BLaER1 treated with 17β-estradiol and CSF1 and Interleukin-3, amounts not matched to agents 10 nM and 100 nM (cell line): ENCODE data around the gene DGKB.

Experiments used
- H3K27ac ChIP-seq, 11 experiments: shearing (Covaris generic); formaldehyde crosslinking; 2 replicates each; pipeline ENCODE4 v1.8.1; 2022
- H3K27me3 ChIP-seq, 11 experiments: shearing (Covaris generic); formaldehyde crosslinking; 2 replicates each; pipeline ENCODE4 v1.8.1; 2022
- H3K36me3 ChIP-seq, 11 experiments: shearing (Covaris generic); formaldehyde crosslinking; 2 replicates each; pipeline ENCODE4 v1.8.1; 2022
- H3K4me1 ChIP-seq, 10 experiments: shearing (Covaris generic); formaldehyde crosslinking; 2 replicates each; pipeline ENCODE4 v1.8.1; 2022
- H3K4me2 ChIP-seq, 11 experiments: shearing (Covaris generic); formaldehyde crosslinking; 2 replicates each; pipeline ENCODE4 v1.8.1; 2022
- H3K4me3 ChIP-seq, 10 experiments: shearing (Covaris generic); formaldehyde crosslinking; 2 replicates each; pipeline ENCODE4 v1.8.1; 2022
- H3K9ac ChIP-seq, 11 experiments: shearing (Covaris generic); formaldehyde crosslinking; 2 replicates each; pipeline ENCODE4 v1.8.1; 2022
- H3K9me3 ChIP-seq, 11 experiments: shearing (Covaris generic); formaldehyde crosslinking; replicated peaks in 1 of 11; 2 replicates each; pipeline ENCODE4 v1.8.1; 2022
- H4K20me1 ChIP-seq, 11 experiments: shearing (Covaris generic); formaldehyde crosslinking; 2 replicates each; pipeline ENCODE4 v1.8.1; 2022
- Cebpa-rat ChIP-seq, 11 experiments: shearing (Covaris generic); IDR thresholded peaks; 2 replicates each; pipeline ENCODE4 v1.8.1; 2022

Gene DGKB

DNA sequence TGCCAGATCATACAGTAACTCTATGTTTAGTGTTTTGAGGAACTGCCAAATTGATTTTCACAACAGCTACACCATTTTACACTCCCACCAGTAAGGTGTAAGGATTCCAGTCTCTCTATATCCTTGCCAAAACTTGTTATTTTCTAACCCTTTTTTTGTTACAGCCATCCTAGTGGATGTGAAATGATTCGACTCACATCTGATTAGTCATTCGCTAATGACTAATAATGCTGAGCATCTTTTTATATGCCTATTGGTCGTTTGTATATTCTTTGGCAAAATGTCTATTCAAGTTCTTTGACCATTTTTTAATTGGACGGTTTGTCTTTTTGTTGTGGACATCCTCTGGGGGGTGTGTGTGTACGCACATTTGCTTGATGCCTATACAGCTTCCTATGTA lies 142.8 kb downstream of the DGKB start:
- Histone ChIP-seq H3K4me2 (no peak overlapping the region), H3K27me3 (no peaks in the 10 kb centered on the region), H3K9ac (no peak overlapping the region), H3K4me1 (peaks cover 0 to 4% (median 0%) of the 10 kb centered on the region in 10 experiments; a peak in 1 of 20 replicates), H3K36me3 (no peaks in the 10 kb centered on the region), H3K27ac (no peak overlapping the region), H3K4me3 (no peak overlapping the region), H4K20me1 (no peaks in the 10 kb centered on the region), H3K9me3 (no peaks in the 10 kb centered on the region)
- no peak for TF ChIP-seq Cebpa-rat (IDR thresholded peaks at IDR 0.05)

DNA sequence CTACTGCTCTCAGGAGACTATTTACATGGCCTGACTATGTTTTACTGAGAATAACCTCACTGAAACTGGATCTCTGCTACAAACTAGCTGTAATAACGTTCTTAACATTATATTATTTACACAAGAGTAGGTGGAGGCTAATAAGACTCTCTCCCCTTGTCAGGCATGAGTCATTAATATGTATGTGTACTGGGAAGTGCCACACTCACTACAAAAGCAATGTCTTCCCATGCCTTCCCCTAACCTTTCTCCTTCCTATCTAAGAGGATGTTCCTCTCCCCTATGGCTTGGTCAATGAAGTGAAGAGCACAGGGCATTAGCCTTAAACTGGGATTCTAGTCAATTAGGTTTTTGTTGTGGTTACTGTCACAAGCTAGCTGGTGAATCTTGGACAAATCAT lies 147.9 kb downstream of the DGKB start:
- Histone ChIP-seq H4K20me1 (no peaks in the 10 kb centered on the region), H3K4me2 (no peak overlapping the region), H3K4me3 (no peak overlapping the region), H3K9ac (no peak overlapping the region), H3K4me1 (peaks cover 0 to 21% (median 0%) of the 10 kb centered on the region in 10 experiments; a peak in 7 of 20 replicates), H3K27ac (no peak overlapping the region), H3K36me3 (no peaks in the 10 kb centered on the region), H3K9me3 (no peaks in the 10 kb centered on the region), H3K27me3 (no peaks in the 10 kb centered on the region)
- TF ChIP-seq Cebpa-rat (IDR thresholded peaks at IDR 0.05): no peak

DNA sequence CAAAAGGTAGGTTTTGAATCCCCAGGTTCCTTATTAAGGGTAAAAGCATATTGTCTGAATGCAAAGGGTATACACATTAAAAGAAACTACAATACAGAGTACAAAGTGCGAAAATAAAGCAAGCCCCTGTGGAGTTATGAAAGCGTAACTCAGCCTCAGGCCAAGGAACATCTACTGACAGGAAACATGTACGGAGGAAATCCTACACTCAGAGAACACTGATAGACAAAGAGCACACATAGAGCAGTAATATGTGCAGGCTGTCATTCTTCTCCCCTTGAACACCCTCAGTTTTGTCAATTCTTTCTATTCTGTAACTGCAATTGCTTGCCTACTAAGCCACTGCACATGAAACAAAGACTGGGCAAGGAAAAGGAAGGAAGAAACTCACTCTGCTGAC lies 150.2 kb downstream of the DGKB start:
- Histone ChIP-seq H4K20me1 (no peaks in the 10 kb centered on the region), H3K36me3 (no peaks in the 10 kb centered on the region), H3K27me3 (no peaks in the 10 kb centered on the region), H3K27ac (no peak overlapping the region), H3K4me1 (peaks cover 0 to 21% (median 0%) of the 10 kb centered on the region in 10 experiments; a peak in 7 of 20 replicates), H3K9me3 (no peaks in the 10 kb centered on the region), H3K9ac (no peak overlapping the region), H3K4me3 (no peak overlapping the region), H3K4me2 (0 out of 22 replicates have a peak overlapping the region, but pooled peaks of 1 of the 11 experiments have one; percentile 13)
- TF ChIP-seq Cebpa-rat (IDR thresholded peaks at IDR 0.05): no peak

DNA sequence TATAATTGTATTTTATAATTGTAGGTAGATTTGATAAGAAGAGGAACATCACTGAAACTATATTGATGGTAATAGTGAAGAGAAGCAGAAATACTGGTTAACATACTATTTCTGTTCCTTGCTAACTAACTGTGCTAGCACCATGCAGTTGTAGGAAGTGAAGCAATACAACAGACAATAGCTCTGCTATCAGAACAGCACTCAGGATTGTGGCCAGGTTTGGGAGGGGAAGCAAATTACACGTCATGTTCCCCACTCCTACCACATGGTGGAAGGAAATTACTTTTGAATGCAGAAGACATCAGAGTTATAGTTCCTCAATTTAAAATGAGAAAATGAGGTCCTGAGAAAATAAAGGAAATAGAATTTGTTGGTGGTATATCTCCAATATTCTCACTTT lies 151.1 kb downstream of the DGKB start:
- Histone ChIP-seq H3K9ac (no peak overlapping the region), H3K4me3 (no peak overlapping the region), H4K20me1 (no peaks in the 10 kb centered on the region), H3K4me1 (peaks cover 0 to 21% (median 0%) of the 10 kb centered on the region in 10 experiments; a peak in 7 of 20 replicates), H3K27me3 (no peaks in the 10 kb centered on the region), H3K9me3 (no peaks in the 10 kb centered on the region), H3K36me3 (no peaks in the 10 kb centered on the region), H3K27ac (no peak overlapping the region), H3K4me2 (peak overlapping the region in 4 of 11 experiments; percentile 18 to 36 (median 26); a peak in 4 of 22 replicates)
- no peak for TF ChIP-seq Cebpa-rat (IDR thresholded peaks at IDR 0.05)

DNA sequence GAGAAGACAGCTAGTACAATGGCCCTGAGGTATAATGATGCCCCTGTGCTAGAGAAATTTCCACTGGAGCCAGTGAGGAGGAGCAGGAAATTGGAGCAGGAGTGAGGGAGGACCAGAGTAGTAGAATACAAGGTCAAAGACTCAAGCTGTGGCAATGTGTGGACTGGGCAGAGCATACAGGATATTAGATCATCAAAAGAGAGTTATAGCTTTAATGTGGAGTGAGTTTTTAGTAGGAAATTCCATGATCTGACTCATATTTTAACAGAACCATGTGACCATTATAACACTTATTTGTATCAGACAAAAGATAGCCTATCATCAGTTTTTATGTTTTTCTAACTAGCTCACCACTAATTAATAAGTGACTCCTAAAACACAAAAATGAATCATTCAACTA lies 154.1 kb downstream of the DGKB start:
- no peak overlapping the region for H3K4me2 ChIP-seq
- H3K27me3 ChIP-seq: no peaks in the 10 kb centered on the region
- no peaks in the 10 kb centered on the region for H3K36me3 ChIP-seq
- H3K4me3 ChIP-seq: no peak overlapping the region
- no peak overlapping the region for H3K27ac ChIP-seq
- no peaks in the 10 kb centered on the region for H4K20me1 ChIP-seq
- no peak overlapping the region for H3K9ac ChIP-seq
- peaks cover 0 to 21% (median 0%) of the 10 kb centered on the region in 10 experiments; a peak in 7 of 20 replicates for H3K4me1 ChIP-seq
- TF ChIP-seq Cebpa-rat (IDR thresholded peaks at IDR 0.05): no peak
- peaks cover 18 to 26% (median 23%) of the 10 kb centered on the region in 11 experiments for H3K9me3 ChIP-seq

DNA sequence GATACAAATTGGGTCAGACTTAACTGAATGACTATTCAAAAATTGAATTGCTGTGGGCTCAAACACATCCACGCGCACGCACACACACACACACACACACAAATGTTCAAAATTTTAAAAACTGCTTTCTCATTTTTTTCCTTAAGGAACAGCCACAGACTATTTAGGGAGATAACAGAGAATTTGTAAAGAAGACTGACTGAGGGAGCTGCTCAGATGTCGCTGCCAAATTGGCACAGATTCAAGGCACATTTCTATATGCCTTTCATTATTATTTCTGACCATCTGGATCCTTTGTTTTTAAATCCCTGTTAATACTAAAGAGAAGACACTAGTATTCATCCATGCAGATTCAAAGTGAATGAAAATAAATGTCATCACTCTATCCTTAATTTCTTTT lies 154.8 kb downstream of the DGKB start:
- Histone ChIP-seq H3K9me3 (peaks cover 24 to 33% (median 30%) of the 10 kb centered on the region in 11 experiments), H3K27me3 (no peaks in the 10 kb centered on the region), H3K36me3 (no peaks in the 10 kb centered on the region), H3K4me2 (no peak overlapping the region), H4K20me1 (no peaks in the 10 kb centered on the region), H3K4me1 (peaks cover 0 to 20% (median 0%) of the 10 kb centered on the region in 10 experiments; a peak in 7 of 20 replicates), H3K9ac (no peak overlapping the region), H3K4me3 (no peak overlapping the region), H3K27ac (no peak overlapping the region)
- no peak for TF ChIP-seq Cebpa-rat (IDR thresholded peaks at IDR 0.05)

DNA sequence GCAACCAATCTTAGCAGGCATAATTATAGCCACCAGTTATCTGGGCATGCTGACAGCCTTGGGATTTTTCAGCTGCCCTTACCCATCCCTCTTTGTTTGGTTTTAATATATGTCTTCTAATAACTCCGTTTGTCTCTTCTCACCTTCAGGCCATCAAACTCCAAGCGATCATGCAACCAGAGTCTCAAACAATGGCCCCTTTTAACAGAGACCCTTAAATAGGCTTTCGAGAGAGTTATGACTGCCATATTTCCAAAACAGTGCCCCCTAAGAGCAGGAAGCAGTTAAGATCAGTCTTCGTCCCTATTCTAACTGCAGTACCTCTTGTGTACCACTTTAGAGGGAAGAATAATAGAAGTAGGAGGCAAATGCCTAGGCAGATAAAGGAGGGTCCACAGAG lies 157.5 kb downstream of the DGKB start:
- Histone ChIP-seq H4K20me1 (no peaks in the 10 kb centered on the region), H3K9me3 (peaks cover 40 to 59% (median 51%) of the 10 kb centered on the region in 11 experiments), H3K4me2 (no peak overlapping the region), H3K9ac (no peak overlapping the region), H3K4me3 (no peak overlapping the region), H3K27me3 (no peaks in the 10 kb centered on the region), H3K4me1 (no peaks in the 10 kb centered on the region), H3K36me3 (no peaks in the 10 kb centered on the region; a peak in 1 of 22 replicates), H3K27ac (no peak overlapping the region)
- TF ChIP-seq Cebpa-rat (IDR thresholded peaks at IDR 0.05): no peak

DNA sequence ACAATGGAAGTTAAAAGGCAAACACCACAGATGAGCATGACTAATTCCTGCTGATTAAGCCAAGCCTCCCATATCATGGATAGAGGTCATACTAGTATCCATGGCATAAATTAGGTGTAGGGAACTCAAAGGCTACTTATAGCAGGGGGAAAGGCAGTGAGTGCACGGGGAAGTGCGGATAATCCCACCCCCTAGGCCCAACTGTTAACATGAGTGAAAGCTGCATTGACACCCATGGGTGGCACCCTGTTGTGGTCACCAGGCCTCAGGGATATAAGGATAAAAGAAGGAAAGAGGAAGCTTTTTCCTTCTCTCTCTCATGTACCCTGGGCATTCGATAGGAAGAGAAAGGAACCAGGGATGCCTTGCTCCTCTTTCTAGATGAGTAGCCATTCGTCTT lies 161.9 kb downstream of the DGKB start:
- TF ChIP-seq Cebpa-rat (IDR thresholded peaks at IDR 0.05): no peak
- H3K9me3 ChIP-seq: peaks cover 42 to 61% (median 56%) of the 10 kb centered on the region in 11 experiments
- H3K27ac ChIP-seq: no peak overlapping the region

DNA sequence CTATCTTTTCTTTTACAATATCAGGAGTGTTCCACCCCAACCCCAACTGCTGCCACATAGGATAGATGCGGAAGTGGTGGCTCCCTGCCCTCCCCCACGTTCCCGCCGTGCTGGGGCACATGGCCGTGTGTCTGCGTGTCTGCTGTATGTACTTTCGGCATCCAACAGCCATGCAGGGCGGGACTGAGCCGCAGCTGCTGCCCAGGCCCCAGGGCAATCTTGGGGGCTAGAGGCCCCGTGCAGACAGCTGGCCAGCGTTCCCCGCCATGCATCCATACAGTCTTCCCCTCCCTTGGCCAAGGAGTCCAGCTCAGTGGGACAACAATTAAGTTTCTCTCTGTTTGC lies 162.7 kb downstream of the DGKB start:
- Histone ChIP-seq H3K36me3 (no peaks in the 10 kb centered on the region; a peak in 1 of 22 replicates), H3K4me2 (no peak overlapping the region), H4K20me1 (no peaks in the 10 kb centered on the region), H3K4me3 (no peak overlapping the region), H3K9ac (no peak overlapping the region), H3K4me1 (peaks cover 0 to 10% (median 0%) of the 10 kb centered on the region in 10 experiments; a peak in 4 of 20 replicates), H3K27ac (no peak overlapping the region), H3K9me3 (peaks cover 34 to 53% (median 48%) of the 10 kb centered on the region in 11 experiments), H3K27me3 (no peaks in the 10 kb centered on the region)
- no peak for TF ChIP-seq Cebpa-rat (IDR thresholded peaks at IDR 0.05)

More for the DNA sequence above, 161.9 kb downstream of the DGKB start:
- Histone ChIP-seq H3K4me3 (no peak overlapping the region), H3K36me3 (no peaks in the 10 kb centered on the region; a peak in 1 of 22 replicates), H3K9ac (no peak overlapping the region), H3K4me1 (peaks cover 0 to 10% (median 0%) of the 10 kb centered on the region in 10 experiments; a peak in 4 of 20 replicates), H3K4me2 (no peak overlapping the region), H4K20me1 (no peaks in the 10 kb centered on the region), H3K27me3 (no peaks in the 10 kb centered on the region)

DNA sequence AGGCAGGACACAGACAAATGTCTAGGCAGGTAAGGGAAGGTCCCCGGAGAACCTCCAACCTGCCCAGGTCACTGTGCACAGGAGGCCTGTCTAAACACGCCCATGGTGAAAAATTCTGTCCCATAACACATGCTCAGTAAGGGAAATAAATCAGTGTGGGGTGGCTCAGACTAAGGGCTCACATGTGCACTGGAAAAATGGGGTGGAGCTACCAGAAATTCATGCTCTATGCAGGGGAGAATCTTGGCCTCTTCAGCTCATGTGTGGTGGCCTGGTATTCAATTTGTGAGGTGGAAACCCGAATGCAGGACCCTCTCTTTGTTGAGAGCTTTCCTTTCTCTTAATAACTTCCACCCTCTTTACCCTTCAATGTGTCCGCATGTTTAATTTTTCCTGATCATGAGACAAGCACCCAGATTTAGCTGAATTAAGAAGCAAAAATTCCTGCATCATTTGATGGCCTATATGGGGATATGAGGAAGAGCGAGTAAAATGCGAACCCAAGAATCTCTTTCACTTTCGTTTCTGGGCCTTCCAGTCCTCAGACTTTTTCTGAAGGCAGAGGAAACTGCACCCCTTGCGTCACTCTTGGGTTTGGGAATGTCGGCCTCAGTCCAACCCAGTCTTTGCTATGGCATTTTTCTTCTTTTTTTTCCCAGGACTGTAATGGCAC lies 163.2 kb downstream of the DGKB start:
- Histone ChIP-seq H3K27me3 (no peaks in the 10 kb centered on the region), H3K9me3 (peaks cover 29 to 48% (median 43%) of the 10 kb centered on the region in 11 experiments), H3K4me3 (no peak overlapping the region), H3K4me1 (peaks cover 0 to 10% (median 0%) of the 10 kb centered on the region in 10 experiments; a peak in 4 of 20 replicates), H3K36me3 (no peaks in the 10 kb centered on the region; a peak in 1 of 22 replicates), H3K9ac (no peak overlapping the region), H3K27ac (no peak overlapping the region), H3K4me2 (no peak overlapping the region), H4K20me1 (no peaks in the 10 kb centered on the region)
- no peak for TF ChIP-seq Cebpa-rat (IDR thresholded peaks at IDR 0.05)
